Neuron (in vitro differentiated cells): ENCODE data around the gene RINL.

ENCODE experiments used
- H2AFZ ChIP-seq: one replicate; pipeline ENCODE4 v1.6.1; 2013; ENCODE audit warnings: low read depth, mild to moderate bottlenecking, inconsistent platforms, low read length, moderate library complexity
- H3K27me3 ChIP-seq: one replicate; pipeline ENCODE4 v1.6.1; 2013; ENCODE audit warnings: low read length; ENCODE audit not compliant: insufficient read depth
- H3K36me3 ChIP-seq: one replicate; pipeline ENCODE4 v1.6.1; 2013; ENCODE audit warnings: low read length; ENCODE audit not compliant: insufficient read depth
- H3K4me1 ChIP-seq: one replicate; pipeline ENCODE4 v1.6.1; 2013; ENCODE audit warnings: low read length; ENCODE audit not compliant: insufficient read depth
- H3K4me3 ChIP-seq: 2 replicates; pipeline ENCODE4 v1.5.1; 2013; ENCODE audit warnings: mild to moderate bottlenecking, low read length, moderate library complexity
- H3K9me3 ChIP-seq: one replicate; pipeline ENCODE4 v1.6.1; 2013; ENCODE audit warnings: low read length

The RINL gene

GRCh38 chr19:38877781-38878574 is at the start of gene RINL:
Gene RINL (minus strand): TSS chr19:38878275. CDS start chr19:38876742, 1,533 bp downstream.
- Histone ChIP-seq H3K4me1 (no peaks in the 10 kb centered on the region), H3K36me3 (peaks cover 3% of the 10 kb centered on the region), H3K4me3 (no peak within 1 kb of the TSS), H3K9me3 (no peaks in the 10 kb centered on the region), H3K27me3 (no peaks in the 10 kb centered on the region), H2AFZ (no peak within 1 kb of the TSS)

GRCh38 chr19:38924388-38924787 is 46.3 kb upstream of the RINL start:
- H3K4me3 ChIP-seq: no peak overlapping the region
- no peak overlapping the region for H2AFZ ChIP-seq
- H3K27me3 ChIP-seq: no peaks in the 10 kb centered on the region
- no peaks in the 10 kb centered on the region for H3K4me1 ChIP-seq
- peaks cover 27% of the 10 kb centered on the region for H3K36me3 ChIP-seq
- no peaks in the 10 kb centered on the region for H3K9me3 ChIP-seq

GRCh38 chr19:38922482-38922881 is 44.4 kb upstream of the RINL start:
- Histone ChIP-seq H3K4me3 (no peak overlapping the region), H3K27me3 (no peaks in the 10 kb centered on the region), H2AFZ (no peak overlapping the region), H3K4me1 (no peaks in the 10 kb centered on the region), H3K9me3 (no peaks in the 10 kb centered on the region), H3K36me3 (peaks cover 25% of the 10 kb centered on the region)

GRCh38 chr19:38921420-38922274 is 43.6 kb upstream of the RINL start:
- no peak overlapping the region for H2AFZ ChIP-seq
- peaks cover 25% of the 10 kb centered on the region for H3K36me3 ChIP-seq
- no peaks in the 10 kb centered on the region for H3K27me3 ChIP-seq
- no peaks in the 10 kb centered on the region for H3K9me3 ChIP-seq
- no peaks in the 10 kb centered on the region for H3K4me1 ChIP-seq
- H3K4me3 ChIP-seq: no peak overlapping the region

GRCh38 chr19:38920602-38921419 is 42.7 kb upstream of the RINL start:
- H3K36me3 ChIP-seq: peaks cover 25% of the 10 kb centered on the region
- no peaks in the 10 kb centered on the region for H3K9me3 ChIP-seq
- no peaks in the 10 kb centered on the region for H3K27me3 ChIP-seq
- H3K4me3 ChIP-seq: no peak overlapping the region
- H2AFZ ChIP-seq: no peak overlapping the region
- H3K4me1 ChIP-seq: no peaks in the 10 kb centered on the region

GRCh38 chr19:38919837-38920601 is 41.9 kb upstream of the RINL start:
- Histone ChIP-seq H3K27me3 (no peaks in the 10 kb centered on the region), H3K4me1 (no peaks in the 10 kb centered on the region), H2AFZ (no peak overlapping the region), H3K36me3 (peaks cover 18% of the 10 kb centered on the region), H3K9me3 (no peaks in the 10 kb centered on the region), H3K4me3 (no peak overlapping the region)

GRCh38 chr19:38918526-38918925 is 40.5 kb upstream of the RINL start:
- no peaks in the 10 kb centered on the region for H3K27me3 ChIP-seq
- no peaks in the 10 kb centered on the region for H3K4me1 ChIP-seq
- no peak overlapping the region for H3K4me3 ChIP-seq
- peaks cover 13% of the 10 kb centered on the region for H3K36me3 ChIP-seq
- no peaks in the 10 kb centered on the region for H3K9me3 ChIP-seq
- no peak overlapping the region for H2AFZ ChIP-seq

- no peaks in the 10 kb centered on the region for H3K27me3 ChIP-seq
- H3K4me3 ChIP-seq: no peak overlapping the region
- H2AFZ ChIP-seq: no peak overlapping the region
These were observed 39.9 kb upstream of the RINL start for GRCh38 chr19:38917921-38918491.

GRCh38 chr19:38917516-38917915 is 39.4 kb upstream of the RINL start:
- Histone ChIP-seq H3K36me3 (peaks cover 12% of the 10 kb centered on the region), H3K27me3 (no peaks in the 10 kb centered on the region), H3K9me3 (no peaks in the 10 kb centered on the region), H2AFZ (no peak overlapping the region), H3K4me1 (no peaks in the 10 kb centered on the region), H3K4me3 (no peak overlapping the region)

More at GRCh38 chr19:38917921-38918491, 39.9 kb upstream of the RINL start:
- Histone ChIP-seq H3K36me3 (peaks cover 13% of the 10 kb centered on the region), H3K4me1 (no peaks in the 10 kb centered on the region), H3K9me3 (no peaks in the 10 kb centered on the region)

GRCh38 chr19:38915329-38916321 is 37.5 kb upstream of the RINL start:
- Histone ChIP-seq H3K36me3 (peaks cover 2% of the 10 kb centered on the region), H3K9me3 (no peaks in the 10 kb centered on the region), H3K4me1 (no peaks in the 10 kb centered on the region), H3K4me3 (no peak overlapping the region), H3K27me3 (no peaks in the 10 kb centered on the region), H2AFZ (no peak overlapping the region)

- peaks cover under 1% of the 10 kb centered on the region for H3K36me3 ChIP-seq
- H3K4me3 ChIP-seq: no peak overlapping the region
- no peak overlapping the region for H2AFZ ChIP-seq
- no peaks in the 10 kb centered on the region for H3K9me3 ChIP-seq
- no peaks in the 10 kb centered on the region for H3K4me1 ChIP-seq
- H3K27me3 ChIP-seq: no peaks in the 10 kb centered on the region
These were observed 35.9 kb upstream of the RINL start for GRCh38 chr19:38913958-38914357.
